ENCODE measurements around the gene AUTS2.

GRCh38 chr7:69994886-69995542, 396.7 kb downstream of the AUTS2 start:
- TF ChIP-seq CREB1 (CRISPR knock-in tag; IDR thresholded peaks at IDR 0.05; ENCODE audit: low read depth) (no peak), CTCF (conservative IDR thresholded peaks at IDR 0.05; ENCODE audit: low read depth in 2 of 2) (no peak), JUNB (IDR thresholded peaks at IDR 0.05; ENCODE audit: unreplicated experiment) (no peak), STAT1 (IDR thresholded peaks at IDR 0.05; ENCODE audit: unreplicated experiment) (no peak), EZH2 (IDR thresholded peaks at IDR 0.05; ENCODE audit: low read depth, unreplicated experiment) (no peak), ZNF114 (CRISPR knock-in tag; IDR thresholded peaks at IDR 0.05) (no peak), EZH2phosphoT487 (IDR thresholded peaks at IDR 0.05; ENCODE audit: unreplicated experiment) (no peak), REST (IDR thresholded peaks at IDR 0.05; ENCODE audit: unreplicated experiment) (no peak), POLR2AphosphoS5 (IDR thresholded peaks at IDR 0.05; ENCODE audit: low read depth) (no peak), ETS1 (IDR thresholded peaks at IDR 0.05) (no peak), ZNF331 (CRISPR knock-in tag; IDR thresholded peaks at IDR 0.05; ENCODE audit: low read depth) (no peak), NANOG (IDR thresholded peaks at IDR 0.05; ENCODE audit: borderline replicate concordance) (no peak), ZNF462 (CRISPR knock-in tag; IDR thresholded peaks at IDR 0.05) (no peak)

Data from GM23338 (cell line).